ENCODE data around the gene CFAP410.

CFAP410 gene

DNA sequence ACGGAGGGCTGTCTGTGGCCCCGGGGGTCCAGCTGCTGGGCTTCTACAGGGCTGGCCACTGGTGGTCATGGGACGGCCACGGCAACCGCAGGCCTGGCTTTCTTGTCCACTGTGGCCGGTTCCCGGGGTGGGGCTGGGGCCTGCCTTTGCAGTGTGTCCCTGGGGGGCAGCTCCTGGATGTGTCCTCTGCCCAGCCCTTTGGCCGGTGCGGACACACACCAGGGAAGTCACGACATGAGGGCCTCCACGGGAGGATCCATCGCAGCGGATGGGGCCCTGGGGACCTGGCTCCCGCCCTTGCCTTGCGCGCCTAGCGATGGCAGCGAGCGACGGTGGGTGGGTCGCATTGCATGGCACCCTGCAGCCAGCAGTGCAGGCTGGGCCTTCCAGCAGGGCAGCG is 21.3 kb downstream of the CFAP410 start:
- in situ Hi-C loops (cut with MboI; ENCODE audit: low sequenced_read_pairs), result no loop called here
- no peak overlapping the region for H3K4me3 ChIP-seq

DNA sequence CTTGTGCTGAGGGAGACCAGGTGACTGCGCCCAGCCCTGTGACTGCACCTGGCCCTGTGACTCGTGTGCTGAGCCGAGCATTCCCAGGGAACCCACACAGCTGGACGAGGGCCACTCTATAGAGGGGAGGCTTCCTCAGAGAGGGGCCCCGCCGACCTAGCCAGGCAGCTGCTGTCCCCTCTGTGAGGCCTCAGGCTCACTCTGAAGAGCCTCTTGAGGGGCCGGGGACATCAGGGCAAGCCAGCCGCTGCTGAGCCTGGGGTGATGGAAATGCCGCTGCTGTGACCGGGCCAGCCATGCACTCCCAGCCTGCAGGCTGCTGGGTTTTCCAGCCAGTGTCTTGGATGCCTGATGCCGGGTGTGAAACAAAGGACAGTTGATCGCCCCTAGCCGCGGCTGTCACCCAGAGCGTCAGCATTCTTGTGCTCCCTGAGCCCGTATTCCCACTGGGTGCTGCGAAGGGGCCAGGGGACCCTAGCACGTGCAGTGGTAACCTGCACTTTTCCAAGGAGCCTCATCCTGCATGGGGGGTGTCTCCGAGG is 21.9 kb downstream of the CFAP410 start:
- no peak for DNase-seq (ENCODE audit: low spot score in 2 of 2)
- Histone ChIP-seq H3K4me3 (no peak overlapping the region), H3K36me3 (replicated peaks) (peaks cover 11% of the 10 kb centered on the region), H3K9me3 (no peaks in the 10 kb centered on the region), H3K27me3 (ENCODE audit: low read depth) (no peaks in the 10 kb centered on the region), H3K4me1 (no peaks in the 10 kb centered on the region)
- in situ Hi-C loops (cut with MboI; ENCODE audit: low sequenced_read_pairs), result no loop called here

More for the DNA sequence above, 21.3 kb downstream of the CFAP410 start:
- Histone ChIP-seq H3K27me3 (ENCODE audit: low read depth) (no peaks in the 10 kb centered on the region), H3K4me1 (no peaks in the 10 kb centered on the region), H3K9me3 (no peaks in the 10 kb centered on the region), H3K36me3 (replicated peaks) (peaks cover 11% of the 10 kb centered on the region)
- DNase-seq (ENCODE audit: low spot score in 2 of 2), result no peak

DNA sequence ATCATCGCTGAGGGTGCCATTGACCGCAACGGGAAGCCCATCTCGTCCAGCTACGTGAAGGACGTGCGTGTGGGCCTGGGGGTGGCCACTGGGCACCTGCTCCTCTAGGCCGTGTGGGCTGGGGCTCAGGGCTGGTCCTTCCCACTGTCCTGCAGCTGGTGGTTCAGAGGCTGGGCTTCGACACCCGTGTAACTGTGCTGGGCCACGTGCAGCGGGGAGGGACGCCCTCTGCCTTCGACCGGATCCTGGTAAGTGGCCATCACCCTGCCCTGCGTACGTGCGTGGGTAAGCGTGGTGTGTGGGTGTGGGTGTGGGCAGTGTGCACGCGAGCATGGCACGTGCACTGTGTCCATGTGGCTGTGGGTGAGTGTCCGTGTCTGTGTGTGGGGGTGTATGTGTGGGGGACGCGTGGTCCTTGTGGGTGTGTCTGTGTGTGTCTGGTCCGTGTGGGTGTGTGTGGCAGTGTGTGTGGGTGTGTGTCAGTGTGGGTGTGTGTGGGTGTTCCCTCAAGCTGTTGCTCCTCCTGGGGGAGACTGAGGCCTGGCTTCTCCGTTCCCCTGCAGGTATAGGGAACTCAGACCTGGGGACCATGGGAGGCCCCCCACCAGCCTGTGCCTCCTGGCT is 22.8 kb downstream of the CFAP410 start:
- no peak for DNase-seq (ENCODE audit: low spot score in 2 of 2)
- peaks cover 3% of the 10 kb centered on the region for H3K36me3 ChIP-seq (replicated peaks)
- H3K27me3 ChIP-seq (ENCODE audit: low read depth), result no peaks in the 10 kb centered on the region
- in situ Hi-C loops (cut with MboI; ENCODE audit: low sequenced_read_pairs), result no loop called here
- H3K4me3 ChIP-seq, result no peak overlapping the region
- no peaks in the 10 kb centered on the region for H3K4me1 ChIP-seq
- no peaks in the 10 kb centered on the region for H3K9me3 ChIP-seq

DNA sequence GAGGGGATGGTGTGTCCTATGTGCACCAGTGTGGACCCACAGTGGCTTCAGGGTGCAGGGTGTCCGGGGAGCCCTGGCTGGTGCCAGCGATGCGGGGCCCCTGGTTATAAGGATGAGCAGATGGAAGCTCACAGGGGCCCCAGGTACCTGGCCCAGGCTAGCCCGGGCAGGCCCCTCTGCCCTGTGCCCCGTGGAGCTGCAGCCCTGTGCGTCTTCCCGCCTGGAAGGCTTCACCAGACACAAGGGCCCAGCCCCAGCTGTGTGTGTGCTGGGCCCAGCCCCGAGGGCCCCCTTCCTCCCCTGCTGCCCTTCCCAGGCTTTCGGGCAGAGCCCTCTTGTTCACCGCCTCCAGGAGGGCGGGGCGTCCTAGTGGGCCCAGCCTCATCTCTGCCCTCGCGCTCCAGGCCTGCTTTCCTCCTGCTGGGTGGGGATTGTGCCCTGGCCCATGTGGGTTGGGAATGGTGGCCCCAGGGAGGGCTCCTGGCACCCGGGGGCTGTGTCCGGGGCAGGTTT is 23.4 kb downstream of the CFAP410 start:
- in situ Hi-C loops (cut with MboI; ENCODE audit: low sequenced_read_pairs), result no loop called here
- Histone ChIP-seq H3K4me1 (no peaks in the 10 kb centered on the region), H3K27me3 (ENCODE audit: low read depth) (no peaks in the 10 kb centered on the region), H3K4me3 (no peak overlapping the region), H3K36me3 (replicated peaks) (peaks cover 9% of the 10 kb centered on the region), H3K9me3 (no peaks in the 10 kb centered on the region)
- DNase-seq (ENCODE audit: low spot score in 2 of 2), result no peak

DNA sequence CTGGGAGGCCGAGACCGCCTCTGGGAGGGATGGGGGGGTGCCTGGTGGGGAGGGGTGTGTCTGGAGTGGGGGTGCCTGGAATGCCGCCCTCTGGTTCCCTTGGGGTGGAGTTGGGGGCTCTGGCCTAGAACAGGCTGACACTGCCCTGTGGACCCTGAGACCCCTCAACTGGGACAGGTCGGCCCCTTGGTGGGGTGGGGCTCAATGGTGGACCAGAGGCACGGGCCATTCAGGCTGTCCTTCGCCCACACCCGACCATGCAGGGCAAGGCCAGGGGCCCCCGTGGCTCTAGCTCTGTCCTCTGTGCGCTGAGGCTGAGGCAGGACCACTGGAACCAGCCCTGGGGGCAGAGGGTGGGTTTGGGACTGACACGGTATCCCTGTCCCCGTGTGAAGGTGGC is 24.6 kb downstream of the CFAP410 start:
- Histone ChIP-seq H3K36me3 (replicated peaks) (peaks cover 10% of the 10 kb centered on the region), H3K4me1 (no peaks in the 10 kb centered on the region), H3K9me3 (no peaks in the 10 kb centered on the region), H3K4me3 (no peak overlapping the region), H3K27me3 (ENCODE audit: low read depth) (no peaks in the 10 kb centered on the region)
- in situ Hi-C loops (cut with MboI; ENCODE audit: low sequenced_read_pairs), result no loop called here
- DNase-seq (ENCODE audit: low spot score in 2 of 2), result no peak

DNA sequence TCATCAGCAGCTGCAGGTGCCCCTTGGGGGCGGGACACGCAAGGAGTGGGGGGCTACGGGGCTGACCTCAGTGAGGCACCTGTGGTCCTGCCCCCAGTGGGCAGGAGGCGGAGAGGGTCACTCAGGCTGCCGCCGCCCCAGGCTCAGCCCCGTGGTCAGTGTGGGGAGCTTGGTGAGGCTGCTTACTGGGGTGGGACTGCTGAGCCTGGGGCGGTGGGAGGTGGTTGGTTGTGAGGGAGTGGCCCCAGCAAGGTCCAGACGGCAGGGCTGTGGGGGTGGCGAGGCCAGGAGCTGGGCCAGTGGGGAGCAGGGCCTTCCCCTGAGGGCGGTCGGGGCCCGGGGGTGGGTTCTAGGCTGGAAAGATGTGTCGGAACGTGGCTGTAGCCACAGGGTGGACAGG is 25.1 kb downstream of the CFAP410 start:
- H3K36me3 ChIP-seq (replicated peaks), result peaks cover 10% of the 10 kb centered on the region
- no peak for DNase-seq (ENCODE audit: low spot score in 2 of 2)
- H3K4me1 ChIP-seq, result no peaks in the 10 kb centered on the region
- no peaks in the 10 kb centered on the region for H3K27me3 ChIP-seq (ENCODE audit: low read depth)
- in situ Hi-C loops (cut with MboI; ENCODE audit: low sequenced_read_pairs), result no loop called here
- no peak overlapping the region for H3K4me3 ChIP-seq
- H3K9me3 ChIP-seq, result no peaks in the 10 kb centered on the region

DNA sequence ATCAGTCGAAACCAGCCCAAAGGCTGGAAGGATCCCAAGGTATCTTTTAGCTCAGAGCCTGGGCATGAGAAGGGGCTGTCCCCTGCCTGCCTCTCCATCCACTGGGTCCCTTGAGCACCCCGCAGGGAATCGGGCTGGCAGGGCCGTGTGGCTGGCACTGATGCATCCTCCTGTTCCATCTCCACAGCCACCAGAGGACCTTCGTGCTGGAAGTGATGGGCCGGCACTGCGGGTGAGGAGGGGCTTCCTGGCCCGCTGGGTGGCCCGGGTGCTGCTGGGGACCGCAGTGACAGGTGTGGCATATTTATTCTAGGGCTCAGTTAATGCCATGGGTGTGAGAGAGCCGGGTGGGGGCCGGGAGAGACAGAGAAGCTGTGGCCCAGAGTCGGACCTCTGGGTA is 25.7 kb downstream of the CFAP410 start:
- Histone ChIP-seq H3K36me3 (replicated peaks) (peaks cover 10% of the 10 kb centered on the region), H3K4me3 (no peak overlapping the region), H3K4me1 (no peaks in the 10 kb centered on the region), H3K9me3 (no peaks in the 10 kb centered on the region), H3K27me3 (ENCODE audit: low read depth) (no peaks in the 10 kb centered on the region)
- no peak for DNase-seq (ENCODE audit: low spot score in 2 of 2)
- in situ Hi-C loops (cut with MboI; ENCODE audit: low sequenced_read_pairs), result no loop called here

DNA sequence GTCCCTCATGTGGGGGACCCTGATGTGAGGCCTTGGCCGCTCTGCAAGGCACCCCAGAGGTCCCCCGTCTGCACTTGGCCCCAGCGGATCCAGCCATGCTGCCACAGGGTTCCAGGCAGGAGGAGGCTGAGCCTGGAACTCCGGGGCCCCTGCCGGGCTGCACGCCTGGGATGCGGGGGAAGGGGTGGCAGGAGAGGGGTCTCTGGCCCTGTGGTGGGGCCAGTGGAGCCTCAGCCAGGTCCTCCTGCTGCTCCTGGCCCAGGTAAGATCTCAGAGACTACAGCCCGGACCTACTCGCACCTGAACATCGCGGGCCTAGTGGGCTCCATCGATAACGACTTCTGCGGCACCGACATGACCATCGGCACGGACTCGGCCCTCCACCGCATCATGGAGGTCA is 26.5 kb downstream of the CFAP410 start:
- in situ Hi-C loops (cut with MboI; ENCODE audit: low sequenced_read_pairs), result no loop called here

DNA sequence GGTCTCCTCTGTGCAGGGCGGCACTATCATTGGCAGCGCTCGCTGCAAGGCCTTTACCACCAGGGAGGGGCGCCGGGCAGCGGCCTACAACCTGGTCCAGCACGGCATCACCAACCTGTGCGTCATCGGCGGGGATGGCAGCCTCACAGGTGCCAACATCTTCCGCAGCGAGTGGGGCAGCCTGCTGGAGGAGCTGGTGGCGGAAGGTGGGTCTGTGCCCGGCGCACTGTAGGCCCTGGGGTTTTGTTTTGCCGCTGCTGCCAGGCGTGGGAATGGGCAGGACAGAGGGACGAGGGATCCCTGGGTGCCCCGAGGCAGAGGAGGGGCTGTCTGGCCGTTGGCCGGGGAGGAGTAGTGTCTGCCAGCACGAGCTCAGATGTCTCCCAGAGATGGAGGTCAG is 27.1 kb downstream of the CFAP410 start:
- no peaks in the 10 kb centered on the region for H3K4me1 ChIP-seq
- H3K9me3 ChIP-seq, result no peaks in the 10 kb centered on the region
- no peak overlapping the region for H3K4me3 ChIP-seq
- in situ Hi-C loops (cut with MboI; ENCODE audit: low sequenced_read_pairs), result no loop called here
- DNase-seq (ENCODE audit: low spot score in 2 of 2), result no peak
- H3K27me3 ChIP-seq (ENCODE audit: low read depth), result no peaks in the 10 kb centered on the region
- peaks cover 12% of the 10 kb centered on the region for H3K36me3 ChIP-seq (replicated peaks)

More for the DNA sequence above, 26.5 kb downstream of the CFAP410 start:
- Histone ChIP-seq H3K27me3 (ENCODE audit: low read depth) (no peaks in the 10 kb centered on the region), H3K4me1 (no peaks in the 10 kb centered on the region), H3K9me3 (no peaks in the 10 kb centered on the region), H3K4me3 (no peak overlapping the region), H3K36me3 (replicated peaks) (peaks cover 10% of the 10 kb centered on the region)
- DNase-seq (ENCODE audit: low spot score in 2 of 2), result no peak

DNA sequence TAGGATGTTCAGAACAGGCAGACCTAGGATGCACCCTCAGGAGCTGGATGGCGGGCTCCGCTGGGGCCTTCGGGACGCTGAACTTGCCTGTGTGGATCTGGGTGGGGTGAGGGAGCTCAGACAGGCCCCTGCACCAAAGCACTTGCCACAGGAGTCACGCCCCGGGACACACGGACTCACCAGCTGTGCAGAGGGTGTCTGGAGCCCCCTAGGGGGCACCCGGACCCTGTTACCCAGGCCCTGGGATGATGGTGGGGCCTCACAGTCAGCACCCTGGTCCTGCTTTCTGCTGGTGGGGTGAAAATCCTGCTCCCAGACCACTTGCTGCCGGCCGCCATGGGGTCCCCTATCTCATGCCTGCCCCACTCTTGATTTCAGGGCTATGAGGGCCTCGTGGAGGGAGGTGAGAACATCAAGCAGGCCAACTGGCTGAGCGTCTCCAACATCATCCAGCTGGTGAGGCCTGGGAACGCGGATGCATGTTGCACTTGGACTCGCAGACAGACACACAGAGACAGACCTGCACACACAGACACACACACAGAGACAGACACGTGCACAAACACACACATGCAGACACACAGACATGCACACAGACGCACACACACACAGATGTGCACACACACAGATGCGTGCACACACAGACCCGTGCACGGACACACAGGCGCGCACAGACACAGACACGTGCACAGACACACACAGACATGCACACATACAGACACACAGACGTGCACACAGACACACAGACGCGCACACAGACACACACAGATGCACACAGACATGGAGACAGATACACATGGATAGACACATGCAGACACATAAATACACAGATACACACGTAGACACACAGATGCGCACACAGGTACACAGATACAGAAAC is 28.3 kb downstream of the CFAP410 start:
- no peak for DNase-seq (ENCODE audit: low spot score in 2 of 2)
- peaks cover 11% of the 10 kb centered on the region for H3K36me3 ChIP-seq (replicated peaks)
- no peak overlapping the region for H3K4me3 ChIP-seq
- no peaks in the 10 kb centered on the region for H3K9me3 ChIP-seq
- H3K27me3 ChIP-seq (ENCODE audit: low read depth), result no peaks in the 10 kb centered on the region
- in situ Hi-C loops (cut with MboI; ENCODE audit: low sequenced_read_pairs), result no loop called here
- H3K4me1 ChIP-seq, result no peaks in the 10 kb centered on the region

DNA sequence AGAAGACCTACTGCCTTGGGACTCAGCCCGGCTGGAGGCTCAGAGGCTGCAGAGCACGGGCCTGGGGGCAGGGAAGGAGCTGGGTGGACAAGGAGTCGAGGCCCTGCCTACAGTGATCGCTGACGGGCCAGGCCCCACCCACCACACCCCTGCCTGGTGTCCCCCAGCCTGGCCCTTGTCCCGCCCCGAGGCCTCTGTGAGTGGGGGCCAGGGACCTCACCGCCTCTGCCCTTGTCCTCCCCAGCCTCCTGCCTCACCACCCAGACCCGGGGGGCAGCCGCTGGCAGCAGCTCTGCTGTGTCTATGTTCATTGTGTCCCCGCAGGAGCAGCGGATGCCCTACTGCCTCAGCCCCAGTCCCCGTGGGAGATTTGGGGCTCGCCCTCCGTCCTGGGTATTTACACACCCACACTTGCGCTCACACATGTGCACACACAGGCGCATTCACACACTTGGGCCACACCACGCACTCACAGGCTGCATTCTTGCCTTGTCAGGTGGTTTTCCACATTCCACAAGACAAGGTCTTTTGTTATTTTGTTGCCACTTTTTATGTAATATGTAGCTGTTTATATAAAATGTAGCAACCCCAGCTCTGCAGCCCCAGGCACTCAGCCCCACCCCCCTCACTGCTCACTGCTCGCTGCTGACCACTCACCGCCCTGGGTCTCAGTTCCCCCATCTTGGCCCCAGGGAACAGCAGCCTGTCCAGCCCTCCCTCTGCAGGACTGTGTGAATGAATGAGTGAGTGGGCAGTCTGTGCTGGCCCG is 32.1 kb downstream of the CFAP410 start:
- DNase-seq (ENCODE audit: low spot score in 2 of 2), result no peak
- Histone ChIP-seq H3K9me3 (no peaks in the 10 kb centered on the region), H3K36me3 (replicated peaks) (peaks cover 11% of the 10 kb centered on the region), H3K4me1 (no peaks in the 10 kb centered on the region), H3K27me3 (ENCODE audit: low read depth) (no peaks in the 10 kb centered on the region), H3K4me3 (no peak overlapping the region)
- in situ Hi-C loops (cut with MboI; ENCODE audit: low sequenced_read_pairs), result no loop called here

DNA sequence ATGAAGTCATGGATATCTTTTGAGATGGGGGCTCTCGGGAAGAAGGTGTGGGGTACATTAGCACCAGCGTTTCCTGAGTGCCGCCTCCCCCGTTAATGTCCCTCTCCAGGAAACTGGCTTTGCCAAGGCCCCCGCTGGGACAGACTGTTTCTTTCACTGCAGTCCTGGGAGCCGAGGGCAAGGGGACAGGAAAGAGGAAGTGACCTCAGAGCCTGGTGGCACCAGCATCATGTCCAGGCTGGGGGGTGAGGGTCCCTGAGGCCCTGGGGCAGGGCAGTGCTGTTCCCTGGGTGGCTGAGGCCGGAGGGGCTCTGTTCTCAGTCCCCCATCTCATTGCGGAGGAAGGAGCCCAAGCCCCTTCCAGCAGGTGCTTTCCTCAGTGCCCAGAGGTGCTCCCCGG is 33.5 kb downstream of the CFAP410 start:
- no peak for DNase-seq (ENCODE audit: low spot score in 2 of 2)
- Histone ChIP-seq H3K9me3 (no peaks in the 10 kb centered on the region), H3K4me3 (no peak overlapping the region), H3K4me1 (no peaks in the 10 kb centered on the region), H3K36me3 (replicated peaks) (peaks cover 4% of the 10 kb centered on the region), H3K27me3 (ENCODE audit: low read depth) (no peaks in the 10 kb centered on the region)
- in situ Hi-C loops (cut with MboI; ENCODE audit: low sequenced_read_pairs), result no loop called here

DNA sequence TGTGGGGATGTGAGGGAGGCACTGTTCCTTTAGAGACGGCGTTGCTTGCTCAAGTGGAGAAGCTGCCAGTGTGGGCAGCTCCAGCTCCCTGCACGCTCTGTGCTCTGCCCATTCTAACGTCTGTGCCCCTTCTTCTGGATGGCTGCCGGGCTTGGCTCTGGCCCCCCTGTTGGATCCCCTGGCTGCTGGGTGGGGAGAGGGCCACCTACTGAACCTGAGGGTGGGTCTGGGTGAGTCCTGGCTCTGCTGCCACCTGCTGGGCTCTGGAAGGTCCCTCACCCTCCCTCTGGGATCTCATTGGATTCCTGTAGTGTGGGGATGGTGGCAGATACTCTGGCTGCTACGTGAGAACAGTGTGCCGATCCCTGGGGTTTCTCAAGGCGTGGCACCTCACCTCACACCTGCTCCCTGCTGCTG is 34.3 kb downstream of the CFAP410 start:
- peak; percentile 45 to 78 for DNase-seq (ENCODE audit: low spot score in 2 of 2)
- Histone ChIP-seq H3K4me3 (no peak overlapping the region), H3K9me3 (no peaks in the 10 kb centered on the region), H3K27me3 (ENCODE audit: low read depth) (no peaks in the 10 kb centered on the region), H3K36me3 (replicated peaks) (peaks cover 4% of the 10 kb centered on the region), H3K4me1 (no peaks in the 10 kb centered on the region)
- in situ Hi-C loops (cut with MboI; ENCODE audit: low sequenced_read_pairs), result no loop called here

Data from HAP-1 (cell line).